Lower lobe of right lung (tissue), 2 donors: ENCODE data around the gene NLRP3. TPM values are rescaled to one million over a fixed set of nuclear protein-coding genes. Genes with fewer than 3 reads are reported as not detected.

Source experiments
- ATAC-seq, 2 donors: fragments of 200-7000 bp; cut with Tn5 transposase; one replicate each; pipeline ENCODE4 v1.9.1; 2020 to 2022; ENCODE audit warnings: mild to moderate bottlenecking in 2 of 2, moderate library complexity in 2 of 2
- DNase-seq: peaks from one replicate; pipeline ENCODE4 v3.0.0-alpha.2; 2020
- H3K27ac ChIP-seq: fragments of 200-600 bp; one replicate; pipeline ENCODE4 v1.8.0; 2022
- H3K27me3 ChIP-seq: fragments of 200-600 bp; one replicate; pipeline ENCODE4 v1.8.0; 2022; ENCODE audit warnings: low read depth
- H3K36me3 ChIP-seq: fragments of 200-600 bp; one replicate; pipeline ENCODE4 v1.8.0; 2022; ENCODE audit warnings: mild to moderate bottlenecking
- H3K4me1 ChIP-seq: fragments of 200-600 bp; one replicate; pipeline ENCODE4 v1.8.0; 2022
- H3K4me3 ChIP-seq: fragments of 200-600 bp; one replicate; pipeline ENCODE4 v1.8.0; 2022; ENCODE audit warnings: mild to moderate bottlenecking
- H3K9me3 ChIP-seq: fragments of 200-600 bp; one replicate; pipeline ENCODE4 v1.8.0; 2022
- intact Hi-C: fragments of 100-400 bp; cut with DNase I; formaldehyde crosslinking; loops from one replicate; pipeline ENCODE4 v1.11.0; 2022
- total RNA-seq: library from RNA; stranded (reverse); fragmentation: NEBNext Ultra II Directional; extraction: Animal tissue kit (Norgen Biotek cat#: 25700); gene quantifications from one replicate; pipeline ENCODE4 v1.2.1, GENCODE V29; 2021
- TF ChIP-seq, protein P1 (sequence below): fragments of 200-600 bp; IDR thresholded peaks from one replicate; pipeline ENCODE4 v1.8.0; 2022; ENCODE audit warnings: antibody characterized with exemption, mild to moderate bottlenecking
- donor health status: DM: no; HTN: yes; CAD: no; lungs with severe emphysema.

The NLRP3 gene
- total RNA-seq, 1 donor from 2014 or later, result 3.5 TPM

- Histone ChIP-seq H3K4me1 (no peaks in the 10 kb centered on the region), H3K9me3 (no peaks in the 10 kb centered on the region), H3K4me3 (no peak overlapping the region), H3K27ac (no peak overlapping the region), H3K36me3 (no peaks in the 10 kb centered on the region), H3K27me3 (no peaks in the 10 kb centered on the region)
- TF ChIP-seq, protein P1, sequence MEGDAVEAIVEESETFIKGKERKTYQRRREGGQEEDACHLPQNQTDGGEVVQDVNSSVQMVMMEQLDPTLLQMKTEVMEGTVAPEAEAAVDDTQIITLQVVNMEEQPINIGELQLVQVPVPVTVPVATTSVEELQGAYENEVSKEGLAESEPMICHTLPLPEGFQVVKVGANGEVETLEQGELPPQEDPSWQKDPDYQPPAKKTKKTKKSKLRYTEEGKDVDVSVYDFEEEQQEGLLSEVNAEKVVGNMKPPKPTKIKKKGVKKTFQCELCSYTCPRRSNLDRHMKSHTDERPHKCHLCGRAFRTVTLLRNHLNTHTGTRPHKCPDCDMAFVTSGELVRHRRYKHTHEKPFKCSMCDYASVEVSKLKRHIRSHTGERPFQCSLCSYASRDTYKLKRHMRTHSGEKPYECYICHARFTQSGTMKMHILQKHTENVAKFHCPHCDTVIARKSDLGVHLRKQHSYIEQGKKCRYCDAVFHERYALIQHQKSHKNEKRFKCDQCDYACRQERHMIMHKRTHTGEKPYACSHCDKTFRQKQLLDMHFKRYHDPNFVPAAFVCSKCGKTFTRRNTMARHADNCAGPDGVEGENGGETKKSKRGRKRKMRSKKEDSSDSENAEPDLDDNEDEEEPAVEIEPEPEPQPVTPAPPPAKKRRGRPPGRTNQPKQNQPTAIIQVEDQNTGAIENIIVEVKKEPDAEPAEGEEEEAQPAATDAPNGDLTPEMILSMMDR, result no peak
- intact Hi-C loops, result no loop called here
- DNase-seq, result no peak
- no peak for ATAC-seq
These were observed 66.8 kb downstream of the NLRP3 start for GRCh38 chr1:247482747-247483146.

DNA sequence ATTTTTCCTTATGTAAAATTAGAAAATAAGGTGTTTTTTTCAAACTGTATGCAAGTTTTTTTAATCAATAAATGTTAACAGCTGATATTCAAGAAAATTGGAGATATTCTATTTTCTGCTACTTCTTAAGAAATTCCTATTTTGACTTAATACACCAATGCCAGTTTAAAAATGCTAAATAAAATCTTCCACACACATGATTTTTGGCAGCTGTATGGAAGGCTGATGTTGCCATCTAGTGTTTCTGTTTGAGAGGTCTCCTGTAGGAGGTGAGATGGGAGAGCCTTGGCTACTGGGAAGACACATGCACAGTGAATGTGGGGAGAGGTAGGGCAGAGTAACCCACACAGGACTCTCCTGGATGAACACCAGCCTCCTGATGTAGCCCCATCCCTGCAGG is 71.1 kb downstream of the NLRP3 start:
- H3K27me3 ChIP-seq, result peaks cover 4% of the 10 kb centered on the region
- no peaks in the 10 kb centered on the region for H3K9me3 ChIP-seq
- TF ChIP-seq, protein P1, result peak; percentile 49
- H3K4me3 ChIP-seq, result no peak overlapping the region
- H3K36me3 ChIP-seq, result no peaks in the 10 kb centered on the region
- H3K4me1 ChIP-seq, result no peaks in the 10 kb centered on the region
- no peak overlapping the region for H3K27ac ChIP-seq
- no peak for DNase-seq
- intact Hi-C loops, result no loop called here
- peak; percentile 59 to 70 for ATAC-seq

- intact Hi-C loops, result no loop called here
- Histone ChIP-seq H3K27me3 (peaks cover 4% of the 10 kb centered on the region), H3K36me3 (no peaks in the 10 kb centered on the region), H3K4me3 (no peak overlapping the region), H3K9me3 (no peaks in the 10 kb centered on the region), H3K27ac (no peak overlapping the region), H3K4me1 (no peaks in the 10 kb centered on the region)
- ATAC-seq (peak in 1 of 2 donors; percentile 14), DNase-seq (no peak)
- TF ChIP-seq, protein P1, result no peak
These were observed 75.4 kb downstream of the NLRP3 start for GRCh38 chr1:247491328-247491727.

DNA sequence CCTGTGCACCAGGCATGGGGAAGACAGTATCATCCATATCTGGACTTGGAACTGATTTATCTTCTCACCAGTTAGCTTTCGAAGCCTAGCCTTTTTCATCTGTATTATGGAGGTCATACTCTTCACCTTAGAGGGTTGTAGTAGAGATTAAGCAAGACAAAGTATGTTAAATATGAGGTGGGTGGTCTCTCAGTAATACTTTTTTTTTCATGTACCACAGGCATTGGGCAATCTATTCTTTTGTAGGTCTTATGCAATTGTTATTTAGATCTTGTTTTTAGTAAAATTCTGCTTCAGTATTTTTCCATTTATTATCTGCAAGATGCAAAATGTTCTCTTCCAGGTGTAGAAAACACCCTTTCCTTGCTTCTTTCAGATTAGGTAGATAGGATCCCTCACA is 77.1 kb downstream of the NLRP3 start:
- no peak overlapping the region for H3K4me3 ChIP-seq
- H3K27me3 ChIP-seq, result peaks cover 4% of the 10 kb centered on the region
- DNase-seq (no peak), ATAC-seq (no peak)
- no peaks in the 10 kb centered on the region for H3K36me3 ChIP-seq
- H3K4me1 ChIP-seq, result no peaks in the 10 kb centered on the region
- no peaks in the 10 kb centered on the region for H3K9me3 ChIP-seq
- no peak overlapping the region for H3K27ac ChIP-seq
- intact Hi-C loops, result no loop called here
- TF ChIP-seq, protein P1, result no peak

DNA sequence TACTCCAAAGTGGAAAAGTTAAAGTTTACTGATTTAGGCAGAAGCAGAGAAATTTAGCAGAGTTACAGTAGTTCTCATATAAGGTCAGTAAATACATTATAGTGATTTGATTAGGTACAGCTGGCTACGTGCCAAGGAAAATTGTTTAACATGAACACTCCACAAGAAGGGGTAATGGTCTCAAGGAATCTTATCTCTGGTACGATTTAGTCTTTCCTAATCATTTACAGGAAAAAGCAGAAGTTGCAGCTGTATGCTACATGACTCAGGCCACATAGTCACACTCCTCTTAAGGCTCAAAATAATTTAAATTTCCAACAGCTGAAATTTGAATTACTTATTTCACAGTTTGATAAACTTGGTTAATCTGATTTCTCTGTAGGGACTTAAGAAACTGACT is 78.8 kb downstream of the NLRP3 start:
- intact Hi-C loops, result no loop called here
- DNase-seq (no peak), ATAC-seq (peak in 1 of 2 donors; percentile 64)
- H3K36me3 ChIP-seq, result no peaks in the 10 kb centered on the region
- H3K27me3 ChIP-seq, result peaks cover 4% of the 10 kb centered on the region
- no peak overlapping the region for H3K4me3 ChIP-seq
- TF ChIP-seq, protein P1, result no peak
- no peaks in the 10 kb centered on the region for H3K9me3 ChIP-seq
- H3K27ac ChIP-seq, result no peak overlapping the region
- no peaks in the 10 kb centered on the region for H3K4me1 ChIP-seq
